Stomach (tissue), 9 donors: ENCODE data around the gene BMP6. TPM values are rescaled to one million over a fixed set of nuclear protein-coding genes. Genes with fewer than 3 reads are reported as not detected.

ENCODE experiments used
- DNase-seq, 2 donors: peaks; one replicate each; pipeline versions ENCODE4 v3.0.0 to v3.0.0-alpha.2; 2013 to 2019
- H3K27ac ChIP-seq, 5 donors: fragments of 200-600 bp in 4 of 5; sonication (generic) in 4 of 5; one replicate each; pipeline ENCODE4 v1.5.1; 2013 to 2019; ENCODE audit warnings: mild to moderate bottlenecking in 1 of 5, moderate library complexity in 1 of 5
- H3K27me3 ChIP-seq, 3 donors: fragments of 200-600 bp; sonication (generic); one replicate each; pipeline ENCODE4 v1.5.1; 2017 to 2019; ENCODE audit warnings: mixed run types in 1 of 3
- H3K36me3 ChIP-seq, 4 donors: fragments of 200-600 bp; sonication (generic); 1 replicate in 3 of 4; 2 replicates in 1 of 4; pipeline ENCODE4 v1.5.1; 2016 to 2019
- H3K4me1 ChIP-seq, 4 donors: fragments of 200-600 bp; sonication (generic); one replicate each; pipeline ENCODE4 v1.5.1; 2016 to 2019
- H3K4me3 ChIP-seq, 4 donors: fragments of 200-600 bp; sonication (generic) in 3 of 4; one replicate each; pipeline ENCODE4 v1.5.1; 2016 to 2019; ENCODE audit warnings: mild to moderate bottlenecking in 1 of 4
- H3K9me3 ChIP-seq, 4 donors: fragments of 200-600 bp; sonication (generic); one replicate each; pipeline ENCODE4 v1.5.1; 2016 to 2019
- EP300 ChIP-seq: sonication (generic); formaldehyde crosslinking; IDR thresholded peaks from one replicate; pipeline ENCODE4 v1.6.1; 2017; ENCODE audit warnings: antibody characterized with exemption
- POLR2A ChIP-seq, 4 donors: fragments of 450-650 bp; IDR thresholded peaks; one replicate each; pipeline ENCODE4 v1.6.1; 2016; ENCODE audit warnings: antibody characterized with exemption in 4 of 4, control low read depth in 2 of 4, mild to moderate bottlenecking in 1 of 4, moderate library complexity in 1 of 4
- POLR2AphosphoS5 ChIP-seq, 3 donors: sonication (generic); formaldehyde crosslinking; IDR thresholded peaks; one replicate each; pipeline ENCODE4 v1.6.1; 2016; ENCODE audit warnings: antibody characterized with exemption in 3 of 3
- WGBS, 5 donors: extraction: QIAGEN DNeasy Blood & Tissue Kit in 3 of 5; methylation state at CpG; one replicate each; pipeline versions ENCODE4 v1.1.5 to v1.1.7; 2013 to 2018; 5-methylcytosine and 5-hydroxymethylcytosine counted together
- intact Hi-C: fragments of 100-400 bp; cut with DNase I; formaldehyde crosslinking; loops from one replicate; pipeline ENCODE4 v1.15.1; 2023; ENCODE audit warnings: low total_unique reads
- polyA plus RNA-seq, 3 donors: library from polyadenylated mRNA; stranded (reverse); fragments of 200-250 nt; gene quantifications; one replicate each; pipeline ENCODE4 v1.2.3, GENCODE V29; 2013
- total RNA-seq, 5 donors: library from RNA; depleted of rRNA; stranded (reverse); fragments of >200 nt; gene quantifications; one replicate each; pipeline versions ENCODE4 v1.1.0 to v1.2.3, GENCODE V29; 2014 to 2016
- TF ChIP-seq, protein P1 (sequence below), 7 experiments: fragments of 450-650 bp in 4 of 7; fragments of 200-600 bp in 3 of 7; sonication (generic) in 3 of 7; IDR thresholded peaks; one replicate each; pipeline ENCODE4 v1.5.1; 2016 to 2019; ENCODE audit warnings: antibody characterized with exemption in 7 of 7, control low read depth in 2 of 7, mild to moderate bottlenecking in 1 of 7
- donor health status: healthy with polysubstance abuse.
- donor health status: Bipolar disorder and iron deficiency.
- donor health status: healthy.

The BMP6 gene
- total and polyA plus RNA-seq, 8 donors, result 0.50 to 15.8 (median 2.7) TPM; not detected in 1

DNA sequence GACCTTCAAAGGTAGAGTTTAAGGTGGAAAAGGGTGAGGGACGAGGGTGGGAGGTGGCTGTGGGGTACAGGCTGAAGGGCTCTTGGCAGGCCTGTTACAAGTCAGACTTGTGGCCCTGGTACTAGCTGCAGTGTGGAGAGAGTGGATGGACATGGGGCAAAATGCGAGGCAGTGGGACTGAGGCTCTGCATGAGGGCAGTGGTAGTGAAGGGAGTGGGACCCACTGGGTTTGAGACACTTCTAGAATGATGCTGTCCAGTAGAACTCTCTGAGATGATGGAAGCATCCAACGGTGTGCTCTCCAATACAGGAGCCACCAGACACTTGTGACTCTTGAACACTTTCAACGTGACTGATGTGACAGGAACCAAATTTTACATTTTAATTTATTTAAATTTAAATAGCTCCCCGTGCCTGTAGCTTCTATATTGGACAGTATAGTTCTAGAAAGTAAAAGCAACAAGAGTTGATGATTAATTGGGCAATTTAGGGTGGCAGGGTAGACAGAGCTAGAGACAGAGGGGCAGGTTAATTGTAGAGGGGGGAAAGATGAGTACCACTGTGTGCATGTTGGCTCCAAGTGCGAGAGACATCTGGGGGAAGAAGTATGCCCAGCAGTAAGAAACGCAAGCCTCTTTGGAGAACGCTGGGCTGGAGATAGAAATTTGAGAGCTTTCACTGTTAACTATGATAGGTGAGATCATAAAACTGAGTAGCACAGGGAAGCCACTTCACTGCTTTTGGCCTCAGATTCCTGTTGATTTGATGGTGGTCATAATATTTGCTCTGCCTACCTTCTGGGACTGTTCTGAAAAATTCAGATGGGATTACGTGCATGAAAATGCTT lies 107.2 kb downstream of the BMP6 start:
- no peak overlapping the region for H3K4me3 ChIP-seq
- no peak overlapping the region for H3K27ac ChIP-seq
- TF ChIP-seq EP300 (no peak), POLR2A (IDR thresholded peaks at IDR 0.05) (no peak)
- intact Hi-C loops, result no loop called here
- H3K36me3 ChIP-seq, result no peaks in the 10 kb centered on the region
- H3K27me3 ChIP-seq, result no peaks in the 10 kb centered on the region
- 72 to 82% (median 75%) methylated on average over 9 of the region's 9 CpGs for WGBS, 5 donors
- no peaks in the 10 kb centered on the region for H3K9me3 ChIP-seq
- no peak for DNase-seq
- no peaks in the 10 kb centered on the region for H3K4me1 ChIP-seq

DNA sequence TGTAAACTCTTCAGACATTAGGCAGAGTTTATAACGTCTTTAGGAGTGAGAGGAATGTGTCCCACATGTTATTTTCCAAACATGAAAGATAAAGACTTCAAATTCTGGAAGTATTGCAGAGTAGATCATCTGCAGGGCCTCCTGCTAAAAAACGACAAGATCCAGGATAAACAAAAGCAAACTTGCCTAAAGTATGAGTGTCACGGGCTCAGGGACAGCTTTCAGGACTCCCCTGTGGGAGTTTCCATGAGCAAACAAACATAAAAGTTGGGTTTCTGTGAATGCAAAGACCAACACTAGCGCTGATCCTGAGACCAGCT lies 107.8 kb downstream of the BMP6 start:
- 32 to 39% (median 35%) methylated on average over 4 of the region's 4 CpGs for whole genome bisulfite sequencing, 5 donors
- Histone ChIP-seq H3K4me1 (no peaks in the 10 kb centered on the region), H3K27me3 (no peaks in the 10 kb centered on the region), H3K36me3 (no peaks in the 10 kb centered on the region), H3K4me3 (no peak overlapping the region), H3K9me3 (no peaks in the 10 kb centered on the region), H3K27ac (no peak overlapping the region)
- intact Hi-C loops, result no loop called here
- no peak for DNase-seq
- TF ChIP-seq, protein P1, sequence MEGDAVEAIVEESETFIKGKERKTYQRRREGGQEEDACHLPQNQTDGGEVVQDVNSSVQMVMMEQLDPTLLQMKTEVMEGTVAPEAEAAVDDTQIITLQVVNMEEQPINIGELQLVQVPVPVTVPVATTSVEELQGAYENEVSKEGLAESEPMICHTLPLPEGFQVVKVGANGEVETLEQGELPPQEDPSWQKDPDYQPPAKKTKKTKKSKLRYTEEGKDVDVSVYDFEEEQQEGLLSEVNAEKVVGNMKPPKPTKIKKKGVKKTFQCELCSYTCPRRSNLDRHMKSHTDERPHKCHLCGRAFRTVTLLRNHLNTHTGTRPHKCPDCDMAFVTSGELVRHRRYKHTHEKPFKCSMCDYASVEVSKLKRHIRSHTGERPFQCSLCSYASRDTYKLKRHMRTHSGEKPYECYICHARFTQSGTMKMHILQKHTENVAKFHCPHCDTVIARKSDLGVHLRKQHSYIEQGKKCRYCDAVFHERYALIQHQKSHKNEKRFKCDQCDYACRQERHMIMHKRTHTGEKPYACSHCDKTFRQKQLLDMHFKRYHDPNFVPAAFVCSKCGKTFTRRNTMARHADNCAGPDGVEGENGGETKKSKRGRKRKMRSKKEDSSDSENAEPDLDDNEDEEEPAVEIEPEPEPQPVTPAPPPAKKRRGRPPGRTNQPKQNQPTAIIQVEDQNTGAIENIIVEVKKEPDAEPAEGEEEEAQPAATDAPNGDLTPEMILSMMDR (IDR thresholded peaks at IDR 0.05), result no peak
- no peak for TF ChIP-seq POLR2AphosphoS5 (IDR thresholded peaks at IDR 0.05)
- no peak for TF ChIP-seq EP300
- no peak for TF ChIP-seq POLR2A (IDR thresholded peaks at IDR 0.05)

DNA sequence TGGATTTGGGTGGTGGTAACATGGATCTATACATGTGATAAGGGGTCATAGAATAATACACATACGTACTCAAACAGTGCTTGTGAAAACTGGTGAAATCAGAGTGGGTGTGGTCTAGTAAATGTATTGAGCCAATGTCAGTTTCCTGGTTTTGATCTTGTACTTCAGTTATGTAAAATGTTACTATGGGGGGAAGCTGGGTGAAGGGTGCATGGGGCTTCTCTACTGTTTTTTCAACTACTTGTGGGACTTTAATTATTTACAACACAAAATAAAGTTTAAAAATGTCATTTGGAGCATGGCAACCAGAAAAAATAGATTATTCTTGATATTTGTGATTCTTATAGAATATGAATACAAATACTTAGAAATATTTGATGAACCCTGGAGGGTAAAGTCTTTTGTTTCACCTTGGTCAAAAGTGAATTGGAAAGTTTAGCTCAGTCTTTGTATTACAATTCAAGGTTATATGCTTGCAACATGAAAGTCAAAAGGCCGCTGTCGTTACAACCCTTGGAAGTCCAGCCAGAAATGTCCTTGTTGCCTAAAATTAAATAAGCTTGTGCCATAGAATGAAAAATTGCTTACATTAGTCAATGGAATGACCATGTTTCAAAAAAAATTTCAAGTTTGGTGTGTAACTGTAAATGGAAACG lies 110.6 kb downstream of the BMP6 start:
- intact Hi-C loops, result no loop called here
- no peak for DNase-seq
- Histone ChIP-seq H3K4me1 (no peaks in the 10 kb centered on the region), H3K27ac (no peak overlapping the region), H3K4me3 (no peak overlapping the region), H3K27me3 (no peaks in the 10 kb centered on the region), H3K9me3 (no peaks in the 10 kb centered on the region), H3K36me3 (no peaks in the 10 kb centered on the region)
- no peak for TF ChIP-seq POLR2AphosphoS5 (IDR thresholded peaks at IDR 0.05)
- no peak for TF ChIP-seq POLR2A (IDR thresholded peaks at IDR 0.05)
- 77 to 85% (median 82%) methylated on average over 4 of the region's 4 CpGs for WGBS, 5 donors

DNA sequence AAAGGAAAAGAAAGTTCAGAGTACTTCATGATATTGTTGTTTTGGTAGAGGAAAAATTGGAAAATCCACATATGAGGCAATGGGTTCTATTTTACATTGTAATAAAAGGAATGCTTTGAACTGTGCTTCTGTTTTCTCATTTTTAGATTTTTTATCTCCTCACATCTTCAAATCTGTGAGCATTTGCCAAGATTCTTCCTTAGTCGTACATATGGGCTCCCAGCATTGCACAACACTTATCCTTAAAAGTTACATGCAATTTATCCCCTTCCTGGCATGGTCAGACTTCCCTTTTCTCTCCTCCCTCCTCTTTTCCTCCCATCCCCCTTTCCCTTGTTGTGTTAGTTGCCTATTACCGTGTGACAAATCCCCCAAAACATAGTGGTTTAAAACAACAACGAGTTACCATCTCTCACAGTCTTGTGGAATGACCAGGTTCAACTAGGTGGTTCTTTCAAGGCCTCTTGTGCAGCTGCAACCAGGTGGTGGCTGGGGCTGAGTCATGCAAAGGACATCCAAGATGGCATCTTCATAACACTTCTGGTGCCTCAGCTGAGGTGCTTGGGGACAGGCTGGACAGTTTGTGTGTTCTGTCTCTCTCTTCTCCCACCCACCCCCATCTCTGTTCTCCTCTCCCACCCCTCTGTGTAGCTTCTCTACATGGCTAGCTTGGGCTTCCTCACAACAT lies 116.0 kb downstream of the BMP6 start:
- 63 to 75% (median 73%) methylated on average over 3 of the region's 3 CpGs for WGBS, 5 donors
- H3K4me3 ChIP-seq, result no peak overlapping the region
- intact Hi-C loops, result no loop called here

More for the DNA sequence above, 116.0 kb downstream of the BMP6 start:
- H3K27me3 ChIP-seq, result no peaks in the 10 kb centered on the region
- TF ChIP-seq EP300 (no peak), POLR2A (IDR thresholded peaks at IDR 0.05) (no peak), POLR2AphosphoS5 (IDR thresholded peaks at IDR 0.05) (no peak)
- TF ChIP-seq, protein P1 (IDR thresholded peaks at IDR 0.05), result no peak
- H3K36me3 ChIP-seq, result no peaks in the 10 kb centered on the region
- H3K27ac ChIP-seq, result no peak overlapping the region
- DNase-seq, result no peak
- H3K9me3 ChIP-seq, result peaks cover 0 to 7% (median 0%) of the 10 kb centered on the region in 4 donors
- no peaks in the 10 kb centered on the region for H3K4me1 ChIP-seq
